Osteocyte (in vitro differentiated cells): ENCODE measurements around the gene CALM1. TPM values are rescaled to one million over a fixed set of nuclear protein-coding genes. Genes with fewer than 3 reads are reported as not detected.
A peak's percentile ranks its signal among the peaks of the same experiment; 100 is the strongest.

Experiments
- DNase-seq: peaks from one replicate; pipeline ENCODE4 v3.0.0; 2021; ENCODE audit warnings: mixed read lengths; ENCODE audit not compliant: unreplicated experiment; ENCODE audit errors: extremely low spot score
- H3K27ac Mint-ChIP-seq: one replicate; pipeline ENCODE4 v1.8.0; 2021; ENCODE audit warnings: mild to moderate bottlenecking, mixed read lengths; ENCODE audit not compliant: unreplicated experiment
- H3K27me3 Mint-ChIP-seq: one replicate; pipeline ENCODE4 v1.8.0; 2021; ENCODE audit warnings: mixed read lengths; ENCODE audit not compliant: unreplicated experiment
- H3K36me3 Mint-ChIP-seq: one replicate; pipeline ENCODE4 v1.8.0; 2021; ENCODE audit warnings: mixed read lengths; ENCODE audit not compliant: unreplicated experiment
- H3K4me1 Mint-ChIP-seq: one replicate; pipeline ENCODE4 v1.8.0; 2021; ENCODE audit warnings: mixed read lengths; ENCODE audit not compliant: unreplicated experiment
- H3K4me3 Mint-ChIP-seq: one replicate; pipeline ENCODE4 v1.8.0; 2021; ENCODE audit warnings: mild to moderate bottlenecking, moderate library complexity, mixed read lengths; ENCODE audit not compliant: unreplicated experiment
- H3K9me3 Mint-ChIP-seq: one replicate; pipeline ENCODE4 v1.8.0; 2021; ENCODE audit warnings: mixed read lengths; ENCODE audit not compliant: unreplicated experiment
- CTCF ChIP-seq: fragments of 200-600 bp; sonication (generic); IDR thresholded peaks from 2 replicates; pipeline ENCODE4 v1.5.0; 2021; ENCODE audit warnings: antibody characterized with exemption, mild to moderate bottlenecking, moderate library complexity
- total RNA-seq: library from RNA; stranded (reverse); gene quantifications from 2 replicates; pipeline ENCODE4 v1.2.1, GENCODE V29; 2021

The CALM1 gene
- total RNA-seq, 1 donor from 2014 or later: 199 TPM

GRCh38 chr14:90383126-90383730 lies 13.6 kb upstream of the CALM1 start:
- TF ChIP-seq CTCF: no peak
- Mint-ChIP-seq H3K27ac (no peak overlapping the region), H3K36me3 (no peaks in the 10 kb centered on the region), H3K27me3 (no peaks in the 10 kb centered on the region), H3K4me1 (peaks cover 9% of the 10 kb centered on the region), H3K4me3 (no peak overlapping the region), H3K9me3 (no peaks in the 10 kb centered on the region)
- peak; percentile 100 for DNase-seq

GRCh38 chr14:90383731-90384542 lies 12.9 kb upstream of the CALM1 start:
- no peak overlapping the region for H3K27ac Mint-ChIP-seq
- H3K9me3 Mint-ChIP-seq: no peaks in the 10 kb centered on the region
- no peak for TF ChIP-seq CTCF
- H3K36me3 Mint-ChIP-seq: no peaks in the 10 kb centered on the region
- no peak overlapping the region for H3K4me3 Mint-ChIP-seq
- H3K27me3 Mint-ChIP-seq: no peaks in the 10 kb centered on the region
- peaks cover 14% of the 10 kb centered on the region for H3K4me1 Mint-ChIP-seq
- no peak for DNase-seq

GRCh38 chr14:90384543-90384911 lies 12.3 kb upstream of the CALM1 start:
- H3K4me1 Mint-ChIP-seq: peaks cover 14% of the 10 kb centered on the region
- no peak for DNase-seq

GRCh38 chr14:90386321-90386720 lies 10.5 kb upstream of the CALM1 start:
- H3K36me3 Mint-ChIP-seq: no peaks in the 10 kb centered on the region
- no peaks in the 10 kb centered on the region for H3K9me3 Mint-ChIP-seq
- no peak for DNase-seq
- peaks cover 13% of the 10 kb centered on the region for H3K4me1 Mint-ChIP-seq
- no peak overlapping the region for H3K4me3 Mint-ChIP-seq
- H3K27ac Mint-ChIP-seq: no peak overlapping the region
- TF ChIP-seq CTCF: no peak
- no peaks in the 10 kb centered on the region for H3K27me3 Mint-ChIP-seq

More at GRCh38 chr14:90384543-90384911, 12.3 kb upstream of the CALM1 start:
- no peak overlapping the region for H3K4me3 Mint-ChIP-seq
- no peaks in the 10 kb centered on the region for H3K36me3 Mint-ChIP-seq
- H3K27me3 Mint-ChIP-seq: no peaks in the 10 kb centered on the region
- TF ChIP-seq CTCF: no peak
- H3K27ac Mint-ChIP-seq: no peak overlapping the region
- no peaks in the 10 kb centered on the region for H3K9me3 Mint-ChIP-seq

GRCh38 chr14:90387206-90387760 lies 9.5 kb upstream of the CALM1 start:
- H3K4me3 Mint-ChIP-seq: no peak overlapping the region
- H3K36me3 Mint-ChIP-seq: no peaks in the 10 kb centered on the region
- no peak for TF ChIP-seq CTCF
- peaks cover 11% of the 10 kb centered on the region for H3K4me1 Mint-ChIP-seq
- no peaks in the 10 kb centered on the region for H3K9me3 Mint-ChIP-seq
- H3K27me3 Mint-ChIP-seq: no peaks in the 10 kb centered on the region
- no peak for DNase-seq
- no peak overlapping the region for H3K27ac Mint-ChIP-seq
